H1 (cell line): ENCODE results near the gene TNP2. TPM values are rescaled to one million over a fixed set of nuclear protein-coding genes. Genes with fewer than 3 reads are reported as not detected.

Source experiments
- CTCF ChIA-PET: fragments of 300-600 bp; sonication (Branson Sonifier 250); formaldehyde crosslinking; loops from one replicate; lab custom pipeline; 2021; ENCODE audit not compliant: partially characterized antibody; lab: Charles Lee
- POLR2A ChIA-PET: fragments of 300-600 bp; sonication (Branson Sonifier 250); formaldehyde crosslinking; loops from one replicate; lab custom pipeline; 2021; ENCODE audit warnings: inconsistent platforms; ENCODE audit not compliant: partially characterized antibody; lab: Charles Lee
- DNase-seq, 2 experiments: peaks; one replicate each; pipeline versions ENCODE4 v3.0.0 to v3.0.0-alpha.2; 2010 to 2022; ENCODE audit warnings: low spot score in 2 of 2, low read depth in 1 of 2, mixed read lengths in 1 of 2
- FAIRE-seq: peaks from 2 replicates; lab custom pipeline; 2011; peaks lifted over from hg19 to GRCh38; lab: Jason Lieb, UNC
- H2AFZ ChIP-seq: 2 replicates; pipeline ENCODE4 v1.8.1; 2012; ENCODE audit warnings: low read length, inconsistent platforms
- H2AK5ac ChIP-seq: 2 replicates; pipeline ENCODE4 v1.6.1; 2013; ENCODE audit warnings: low read depth, low read length
- H2BK120ac ChIP-seq: replicated peaks from 2 replicates; pipeline ENCODE3; 2013; ENCODE audit warnings: low read depth, low read length, inconsistent platforms
- H2BK12ac ChIP-seq: 2 replicates; pipeline ENCODE4 v1.6.1; 2013; ENCODE audit warnings: low read depth, low read length
- H2BK15ac ChIP-seq: 2 replicates; pipeline ENCODE4 v1.6.1; 2013; ENCODE audit warnings: low read length
- H2BK20ac ChIP-seq: 2 replicates; pipeline ENCODE4 v1.6.1; 2013; ENCODE audit warnings: low read length
- H2BK5ac ChIP-seq: 2 replicates; pipeline ENCODE4 v1.6.1; 2013; ENCODE audit warnings: low read depth, low read length
- H3K14ac ChIP-seq: 2 replicates; pipeline ENCODE4 v1.6.1; 2013; ENCODE audit warnings: inconsistent platforms; ENCODE audit not compliant: insufficient read length
- H3K18ac ChIP-seq: 2 replicates; pipeline ENCODE4 v1.6.1; 2013; ENCODE audit warnings: low read length; ENCODE audit errors: extremely low read depth
- H3K23ac ChIP-seq: 2 replicates; pipeline ENCODE4 v1.6.1; 2013; ENCODE audit warnings: inconsistent platforms; ENCODE audit not compliant: insufficient read length
- H3K23me2 ChIP-seq: 2 replicates; pipeline ENCODE4 v1.6.1; 2013; ENCODE audit warnings: low read depth, low read length
- H3K27ac ChIP-seq: 2 replicates; pipeline ENCODE4 v1.6.1; 2011; ENCODE audit warnings: low read depth, low read length, inconsistent platforms
- H3K27me3 ChIP-seq, 4 experiments: replicated peaks in 1 of 4; 1 replicate in 1 of 4; 2 replicates in 3 of 4; pipeline versions ENCODE4 v1.6.1 to v1.8.1; 2011 to 2013; ENCODE audit warnings: low read length in 3 of 4, mild to moderate bottlenecking in 3 of 4, inconsistent platforms in 2 of 4, mixed read lengths in 2 of 4, moderate library complexity in 1 of 4; ENCODE audit not compliant: control insufficient read depth in 3 of 4, insufficient read depth in 3 of 4; ENCODE audit errors: extremely low read depth in 1 of 4
- H3K36me3 ChIP-seq, 4 experiments: 2 replicates each; pipeline versions ENCODE4 v1.6.1 to v1.8.1; 2011 to 2013; ENCODE audit warnings: mild to moderate bottlenecking in 4 of 4, low read length in 3 of 4, moderate library complexity in 2 of 4, control low read depth in 1 of 4, inconsistent platforms in 1 of 4; ENCODE audit not compliant: insufficient read depth in 4 of 4, control insufficient read depth in 2 of 4
- H3K4ac ChIP-seq: replicated peaks from 2 replicates; pipeline ENCODE3; 2013; ENCODE audit warnings: low read length, low read depth, mixed read lengths, inconsistent platforms; ENCODE audit not compliant: insufficient read length
- H3K4me1 ChIP-seq, 4 experiments: replicated peaks in 1 of 4; 1 replicate in 1 of 4; 2 replicates in 3 of 4; pipeline versions ENCODE4 v1.6.1 to v1.8.1; 2011 to 2013; ENCODE audit warnings: low read length in 3 of 4, inconsistent platforms in 2 of 4, mixed read lengths in 1 of 4; ENCODE audit not compliant: insufficient read depth in 4 of 4, control insufficient read depth in 3 of 4
- H3K4me2 ChIP-seq, 2 experiments: 2 replicates each; pipeline versions ENCODE4 v1.6.1 to v1.8.1; 2011 to 2013; ENCODE audit warnings: low read depth in 2 of 2, low read length in 2 of 2, control low read depth in 1 of 2, inconsistent platforms in 1 of 2, mild to moderate bottlenecking in 1 of 2; ENCODE audit not compliant: insufficient read depth in 1 of 2
- H3K4me3 ChIP-seq, 4 experiments: fragments of 200-600, 300-600 bp in 1 of 4; sonication (generic), shearing (Covaris generic), sonication (Bioruptor Twin) in 1 of 4; 2 replicates each; pipeline versions ENCODE4 v1.5.1 to v1.8.1; 2011 to 2016; ENCODE audit warnings: low read length in 4 of 4, low read depth in 3 of 4, control low read depth in 2 of 4, inconsistent platforms in 2 of 4, mild to moderate bottlenecking in 2 of 4, mixed read lengths in 1 of 4, moderate library complexity in 1 of 4; ENCODE audit not compliant: insufficient read depth in 2 of 4; ENCODE audit errors: extremely low read depth in 1 of 4
- H3K56ac ChIP-seq: replicated peaks from 2 replicates; pipeline ENCODE3; 2013; ENCODE audit warnings: low read depth, mild to moderate bottlenecking, mixed read lengths, low read length, inconsistent platforms; ENCODE audit not compliant: insufficient read length
- H3K79me1 ChIP-seq: 2 replicates; pipeline ENCODE4 v1.6.1; 2013; ENCODE audit warnings: low read depth, low read length, control low read depth
- H3K79me2 ChIP-seq, 2 experiments: 2 replicates each; pipeline versions ENCODE4 v1.6.1 to v1.8.1; 2012 to 2013; ENCODE audit warnings: low read length in 2 of 2, mild to moderate bottlenecking in 2 of 2, inconsistent platforms in 1 of 2; ENCODE audit not compliant: insufficient read depth in 2 of 2, control insufficient read depth in 1 of 2
- H3K9ac ChIP-seq, 4 experiments: replicated peaks in 1 of 4; 1 replicate in 1 of 4; 2 replicates in 3 of 4; pipeline versions ENCODE4 v1.6.1 to v1.8.1; 2011 to 2013; ENCODE audit warnings: low read depth in 3 of 4, low read length in 3 of 4, control low read depth in 2 of 4, mild to moderate bottlenecking in 2 of 4, moderate library complexity in 2 of 4, inconsistent platforms in 1 of 4; ENCODE audit errors: extremely low read depth in 1 of 4
- H3K9me3 ChIP-seq, 2 experiments: 2 replicates each; pipeline versions ENCODE4 v1.6.1 to v1.8.1; 2012 to 2013; ENCODE audit warnings: mild to moderate bottlenecking in 2 of 2, moderate library complexity in 2 of 2, control low read depth in 1 of 2, inconsistent platforms in 1 of 2, low read depth in 1 of 2, low read length in 1 of 2, mixed read lengths in 1 of 2; ENCODE audit not compliant: insufficient read depth in 2 of 2
- H4K20me1 ChIP-seq, 2 experiments: replicated peaks in 1 of 2; 2 replicates each; pipeline versions ENCODE3 to v1.8.1; 2011 to 2013; ENCODE audit warnings: inconsistent platforms in 2 of 2, low read length in 2 of 2, mild to moderate bottlenecking in 1 of 2; ENCODE audit not compliant: insufficient read depth in 2 of 2, control insufficient read depth in 1 of 2
- H4K5ac ChIP-seq: 2 replicates; pipeline ENCODE4 v1.6.1; 2013; ENCODE audit warnings: low read length, low read depth, mixed read lengths, inconsistent platforms; ENCODE audit not compliant: insufficient read length
- H4K8ac ChIP-seq: 2 replicates; pipeline ENCODE4 v1.8.0; 2013; ENCODE audit warnings: mild to moderate bottlenecking, moderate library complexity, low read length, inconsistent platforms; ENCODE audit not compliant: insufficient read depth; ENCODE audit errors: extremely low read depth
- H4K91ac ChIP-seq: replicated peaks from 2 replicates; pipeline ENCODE3; 2013; ENCODE audit warnings: low read length, mixed read lengths, inconsistent platforms; ENCODE audit not compliant: insufficient read length
- ATF3 ChIP-seq: IDR thresholded peaks from 2 replicates; pipeline ENCODE4 v1.6.1; 2011; ENCODE audit warnings: low read depth, mild to moderate bottlenecking, low read length; ENCODE audit not compliant: insufficient read depth
- GABPA ChIP-seq: IDR thresholded peaks from 2 replicates; pipeline ENCODE4 v1.6.1; 2011; ENCODE audit warnings: mild to moderate bottlenecking, low read length, moderate library complexity, borderline replicate concordance; ENCODE audit not compliant: insufficient read depth
- GTF2F1 ChIP-seq: IDR thresholded peaks from 2 replicates; pipeline ENCODE4 v1.6.1; 2012; ENCODE audit warnings: low read depth, low read length, improper control_type of control experiment, borderline replicate concordance
- KDM1A ChIP-seq: fragments of 200-600, 300-600 bp; sonication (generic); IDR thresholded peaks from 2 replicates; pipeline ENCODE4 v1.7.1; 2016; ENCODE audit warnings: mild to moderate bottlenecking, low read length, borderline replicate concordance
- KDM5A ChIP-seq: fragments of 200-600 bp; IDR thresholded peaks from 2 replicates; pipeline ENCODE4 v1.7.1; 2012; ENCODE audit warnings: mild to moderate bottlenecking, low read length, inconsistent platforms, mixed read lengths
- NANOG ChIP-seq: IDR thresholded peaks from 2 replicates; pipeline ENCODE4 v1.6.1; 2011; ENCODE audit warnings: low read length, low read depth, mild to moderate bottlenecking, inconsistent platforms; ENCODE audit not compliant: insufficient read depth, poor library complexity, severe bottlenecking
- NRF1 ChIP-seq: IDR thresholded peaks from 2 replicates; pipeline ENCODE4 v1.6.1; 2011; ENCODE audit warnings: mild to moderate bottlenecking, low read depth, low read length, improper control_type of control experiment
- POU5F1 ChIP-seq: IDR thresholded peaks from 2 replicates; pipeline ENCODE4 v1.6.1; 2011; ENCODE audit warnings: low read depth, mild to moderate bottlenecking, low read length, moderate library complexity
- RXRA ChIP-seq: IDR thresholded peaks from 2 replicates; pipeline ENCODE4 v1.6.1; 2011; ENCODE audit warnings: low read depth, mild to moderate bottlenecking, low read length, moderate library complexity; ENCODE audit not compliant: insufficient read depth
- SAP30 ChIP-seq: fragments of 300-600 bp; sonication (generic); IDR thresholded peaks from 2 replicates; pipeline ENCODE4 v1.7.1; 2012; ENCODE audit warnings: low read length, moderate library complexity, mild to moderate bottlenecking, inconsistent platforms; ENCODE audit not compliant: insufficient read depth, insufficient replicate concordance
- SP1 ChIP-seq: IDR thresholded peaks from 2 replicates; pipeline ENCODE4 v1.6.1; 2011; ENCODE audit warnings: low read depth, low read length
- TAF1 ChIP-seq: IDR thresholded peaks from 2 replicates; pipeline ENCODE4 v1.6.1; 2011; ENCODE audit warnings: mild to moderate bottlenecking, low read depth, low read length
- TAF7 ChIP-seq: optimal IDR thresholded peaks from 2 replicates; pipeline ENCODE3; 2011; ENCODE audit warnings: low read depth, mild to moderate bottlenecking, inconsistent platforms, low read length, moderate library complexity, borderline replicate concordance
- TCF12 ChIP-seq: IDR thresholded peaks from 2 replicates; pipeline ENCODE4 v1.6.1; 2011; ENCODE audit warnings: low read depth, mild to moderate bottlenecking, low read length
- WGBS, 2 experiments: shearing (Covaris generic) in 1 of 2; methylation state at CpG; one replicate each; pipeline versions ENCODE4 v1.1.6 to v1.1.7; 2013 to 2015; ENCODE audit warnings: low lambda C conversion rate in 2 of 2, mixed read lengths in 2 of 2, inconsistent platforms in 1 of 2, low coverage in 1 of 2, missing lambda C conversion rate in 1 of 2; ENCODE audit not compliant: insufficient replicate concordance in 2 of 2, insufficient coverage in 1 of 2, insufficient read length in 1 of 2; ENCODE audit errors: extremely low coverage in 1 of 2, missing lambda C conversion rate in 1 of 2; 5-methylcytosine and 5-hydroxymethylcytosine counted together
- polyA plus RNA-seq, 7 experiments: library from polyadenylated mRNA; depleted of rRNA in 3 of 7; stranded (reverse) in 5 of 7; unstranded in 2 of 7; fragments of >200 nt in 5 of 7; fragments of 200-250 nt in 2 of 7; gene quantifications; 1 replicate in 5 of 7; 2 replicates in 1 of 7; 4 replicates in 1 of 7; pipeline versions ENCODE4 v1.2.1 to v1.2.3, GENCODE V29; 2011 to 2013; ENCODE audit warnings: missing spikeins in 2 of 7, mixed read lengths in 2 of 7
- total RNA-seq: library from RNA; stranded (reverse); fragmentation: NEBNext Ultra II Directional; extraction: Animal tissue kit (Norgen Biotek cat#: 25700); gene quantifications from 2 replicates; pipeline ENCODE4 v1.2.1, GENCODE V29; 2021

The TNP2 gene
- total and polyA plus RNA-seq, 2 of the 8 experiments (the other 6 are each of a cell fraction or from before 2014, with no cell fraction given) = not detected

DNA sequence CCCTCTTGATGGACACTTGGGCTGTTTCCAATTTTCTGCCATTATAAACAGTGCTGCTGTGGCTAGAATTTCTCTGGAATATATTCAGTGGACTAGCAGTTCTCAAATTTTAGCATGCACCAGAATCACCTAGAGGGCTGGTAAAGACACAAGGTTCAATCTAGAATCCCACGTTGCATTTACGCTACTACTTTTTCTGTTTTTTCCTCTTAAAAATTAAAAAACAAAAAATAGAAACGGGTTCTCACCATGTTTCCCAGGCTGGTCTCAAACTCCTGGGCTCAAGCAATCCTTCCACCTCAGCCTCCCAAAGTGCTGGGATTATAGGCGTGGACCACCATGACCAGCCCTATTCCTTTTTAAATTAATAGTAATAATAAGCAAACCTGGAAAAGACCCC is 26.5 kb upstream of the TNP2 start:
- H2BK20ac ChIP-seq = no peak overlapping the region
- no peak overlapping the region for H3K14ac ChIP-seq
- H4K20me1 ChIP-seq = no peaks in the 10 kb centered on the region
- H4K5ac ChIP-seq = no peak overlapping the region
- WGBS, 2 experiments = 93% methylated on average over 4 of the region's 4 CpGs; no CpG with 5 or more reads in 1 of the 2 experiments
- no peaks in the 10 kb centered on the region for H3K79me2 ChIP-seq
- H3K56ac ChIP-seq = no peak overlapping the region
- H3K4ac ChIP-seq = no peak overlapping the region
- FAIRE-seq (no peak), DNase-seq (no peak)
- H3K18ac ChIP-seq = no peak overlapping the region
- H3K4me2 ChIP-seq = no peak overlapping the region
- H3K4me3 ChIP-seq = no peak overlapping the region
- no peak overlapping the region for H2BK12ac ChIP-seq
- H2BK15ac ChIP-seq = no peak overlapping the region
- H2AFZ ChIP-seq = no peak overlapping the region
- no peaks in the 10 kb centered on the region for H3K9me3 ChIP-seq
- ChIA-PET POLR2A (no interaction called here), CTCF (no interaction called here)
- no peak overlapping the region for H3K27ac ChIP-seq
- peaks cover 5 to 12% (median 9%) of the 10 kb centered on the region in 4 experiments for H3K4me1 ChIP-seq
- H4K8ac ChIP-seq = no peak overlapping the region
- H3K9ac ChIP-seq = no peak overlapping the region
- no peaks in the 10 kb centered on the region for H3K23me2 ChIP-seq
- H3K79me1 ChIP-seq = no peaks in the 10 kb centered on the region
- H4K91ac ChIP-seq = no peak overlapping the region
- H3K23ac ChIP-seq = no peak overlapping the region
- no peak overlapping the region for H2AK5ac ChIP-seq
- H2BK5ac ChIP-seq = no peak overlapping the region
- no peaks in the 10 kb centered on the region for H3K36me3 ChIP-seq
- H2BK120ac ChIP-seq = no peak overlapping the region
- H3K27me3 ChIP-seq = no peaks in the 10 kb centered on the region
- TF ChIP-seq KDM1A (no peak), SP1 (no peak), GTF2F1 (no peak), NANOG (no peak), RXRA (no peak), TAF1 (no peak), ATF3 (no peak), POU5F1 (no peak), KDM5A (no peak), NRF1 (no peak), SAP30 (no peak), GABPA (no peak), TAF7 (no peak), TCF12 (no peak)
